GM21367 (cell line): ENCODE measurements around the gene BRD2.
A peak's percentile ranks its signal among the peaks of the same experiment; 100 is the strongest.
"Not testable (repeated sequence)": the region's sequence is repeated elsewhere in the genome, so short reads cannot be mapped to it uniquely, and the experiment has no call there.

ENCODE experiments used
- ATAC-seq: cut with Tn5 transposase; IDR thresholded peaks from one replicate; pipeline ENCODE4 v1.9.1; 2021; ENCODE audit not compliant: unreplicated experiment

BRD2 gene

GRCh38 chr6:32968093-32968866 is at the start of gene BRD2:
BRD2 (plus strand) TSS chr6:32968594; CDS start chr6:32972899, 4,305 bp downstream.
- no peak for ATAC-seq

GRCh38 chr6:32920715-32921114 is 47.7 kb upstream of the BRD2 start:
- no peak for ATAC-seq

- no peak for ATAC-seq
Observed at GRCh38 chr6:32922083-32922482, 46.3 kb upstream of the BRD2 start.

GRCh38 chr6:32931211-32931610 is 37.2 kb upstream of the BRD2 start:
- ATAC-seq = no peak

GRCh38 chr6:32932132-32932868 is 36.1 kb upstream of the BRD2 start:
- no peak for ATAC-seq

- no peak for ATAC-seq
Observed at GRCh38 chr6:32933661-32934085, 34.7 kb upstream of the BRD2 start.

- ATAC-seq = no peak
Observed at GRCh38 chr6:32935551-32936238, 32.7 kb upstream of the BRD2 start.

GRCh38 chr6:32936239-32937152 is 31.9 kb upstream of the BRD2 start:
- ATAC-seq = no peak

GRCh38 chr6:32937230-32937633 is 31.2 kb upstream of the BRD2 start:
- ATAC-seq = no peak

- no peak for ATAC-seq
Observed at GRCh38 chr6:32938494-32938893, 29.9 kb upstream of the BRD2 start.

- ATAC-seq = peak; percentile 49
Observed at GRCh38 chr6:32940656-32941213, 27.7 kb upstream of the BRD2 start, which contains the start of gene HLA-DMB. HLA-DMB (minus strand) TSS chr6:32941028; CDS start chr6:32940807, 221 bp downstream.

- ATAC-seq = peak; percentile 38
Observed at GRCh38 chr6:32941214-32941768, 27.1 kb upstream of the BRD2 start.

- ATAC-seq = not testable (repeated sequence)
Observed at GRCh38 chr6:32942555-32943123, 25.8 kb upstream of the BRD2 start.

- peak; percentile 34 for ATAC-seq
Observed at GRCh38 chr6:32943864-32944649, 24.3 kb upstream of the BRD2 start.

- ATAC-seq = no peak
Observed at GRCh38 chr6:32945108-32945760, 23.2 kb upstream of the BRD2 start.

GRCh38 chr6:32945953-32946352 is 22.4 kb upstream of the BRD2 start:
- ATAC-seq = no peak

- ATAC-seq = no peak
Observed at GRCh38 chr6:32946893-32947292, 21.5 kb upstream of the BRD2 start.
